Measurements from ENCODE around the gene CXCL16. TPM values are rescaled to one million over a fixed set of nuclear protein-coding genes. Genes with fewer than 3 reads are reported as not detected.

Gene CXCL16
- total and polyA plus RNA-seq, 2 of the 13 experiments (the other 11 are each of a cell fraction or from before 2014, with no cell fraction given): 9.4 to 101 TPM

DNA sequence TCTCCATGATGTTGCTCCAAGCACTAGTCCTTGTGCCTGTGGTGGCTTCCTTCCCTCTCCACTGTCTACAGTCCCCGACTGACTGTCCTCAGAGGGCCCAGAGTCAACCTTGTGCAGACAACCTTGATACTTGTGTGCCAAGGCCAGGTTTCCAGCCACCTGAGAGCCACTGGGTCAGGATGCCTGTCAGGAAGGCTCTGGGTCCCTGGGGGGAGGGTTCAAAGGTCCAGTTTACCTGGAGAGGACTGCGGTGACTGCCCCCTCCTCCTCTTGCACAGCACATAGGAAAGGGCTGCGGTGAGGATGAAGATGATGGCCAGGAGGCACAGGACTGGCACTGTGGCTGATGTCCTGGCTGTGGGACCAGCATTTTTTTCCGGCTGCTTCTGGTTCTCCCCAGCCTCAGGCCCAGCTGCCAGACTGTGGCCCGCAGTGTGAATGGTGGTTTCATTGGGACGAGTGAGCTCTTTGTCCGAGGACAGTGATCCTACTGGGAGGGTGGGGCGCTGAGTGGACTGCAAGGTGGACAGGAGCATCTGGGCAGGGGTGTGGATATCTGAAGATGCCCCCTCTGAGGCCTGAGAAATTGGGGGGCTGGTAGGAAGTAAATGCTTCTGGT lies 4.8 kb downstream of the CXCL16 start (continued):
- TF ChIP-seq STAT5B (CRISPR knock-in tag; IDR thresholded peaks at IDR 0.05): no peak
- peak; percentile 67; the same call in 1 of the 2 replicates for TF ChIP-seq ERF (CRISPR knock-in tag; IDR thresholded peaks at IDR 0.05)
- peak; percentile 64 for TF ChIP-seq HDAC1 (CRISPR knock-in tag; IDR thresholded peaks at IDR 0.05)
- TF ChIP-seq STAG1 (CRISPR knock-in tag; IDR thresholded peaks at IDR 0.05): peak; percentile 6; the same call in 1 of the 2 replicates
- TF ChIP-seq, protein P1, sequence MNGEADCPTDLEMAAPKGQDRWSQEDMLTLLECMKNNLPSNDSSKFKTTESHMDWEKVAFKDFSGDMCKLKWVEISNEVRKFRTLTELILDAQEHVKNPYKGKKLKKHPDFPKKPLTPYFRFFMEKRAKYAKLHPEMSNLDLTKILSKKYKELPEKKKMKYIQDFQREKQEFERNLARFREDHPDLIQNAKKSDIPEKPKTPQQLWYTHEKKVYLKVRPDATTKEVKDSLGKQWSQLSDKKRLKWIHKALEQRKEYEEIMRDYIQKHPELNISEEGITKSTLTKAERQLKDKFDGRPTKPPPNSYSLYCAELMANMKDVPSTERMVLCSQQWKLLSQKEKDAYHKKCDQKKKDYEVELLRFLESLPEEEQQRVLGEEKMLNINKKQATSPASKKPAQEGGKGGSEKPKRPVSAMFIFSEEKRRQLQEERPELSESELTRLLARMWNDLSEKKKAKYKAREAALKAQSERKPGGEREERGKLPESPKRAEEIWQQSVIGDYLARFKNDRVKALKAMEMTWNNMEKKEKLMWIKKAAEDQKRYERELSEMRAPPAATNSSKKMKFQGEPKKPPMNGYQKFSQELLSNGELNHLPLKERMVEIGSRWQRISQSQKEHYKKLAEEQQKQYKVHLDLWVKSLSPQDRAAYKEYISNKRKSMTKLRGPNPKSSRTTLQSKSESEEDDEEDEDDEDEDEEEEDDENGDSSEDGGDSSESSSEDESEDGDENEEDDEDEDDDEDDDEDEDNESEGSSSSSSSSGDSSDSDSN (CRISPR knock-in tag; IDR thresholded peaks at IDR 0.05): 0 out of 2 replicates have a peak, but pooled peaks have one; percentile 43
- TF ChIP-seq BCL6 (CRISPR knock-in tag; IDR thresholded peaks at IDR 0.05): peak; percentile 59
- TF ChIP-seq, protein P2, sequence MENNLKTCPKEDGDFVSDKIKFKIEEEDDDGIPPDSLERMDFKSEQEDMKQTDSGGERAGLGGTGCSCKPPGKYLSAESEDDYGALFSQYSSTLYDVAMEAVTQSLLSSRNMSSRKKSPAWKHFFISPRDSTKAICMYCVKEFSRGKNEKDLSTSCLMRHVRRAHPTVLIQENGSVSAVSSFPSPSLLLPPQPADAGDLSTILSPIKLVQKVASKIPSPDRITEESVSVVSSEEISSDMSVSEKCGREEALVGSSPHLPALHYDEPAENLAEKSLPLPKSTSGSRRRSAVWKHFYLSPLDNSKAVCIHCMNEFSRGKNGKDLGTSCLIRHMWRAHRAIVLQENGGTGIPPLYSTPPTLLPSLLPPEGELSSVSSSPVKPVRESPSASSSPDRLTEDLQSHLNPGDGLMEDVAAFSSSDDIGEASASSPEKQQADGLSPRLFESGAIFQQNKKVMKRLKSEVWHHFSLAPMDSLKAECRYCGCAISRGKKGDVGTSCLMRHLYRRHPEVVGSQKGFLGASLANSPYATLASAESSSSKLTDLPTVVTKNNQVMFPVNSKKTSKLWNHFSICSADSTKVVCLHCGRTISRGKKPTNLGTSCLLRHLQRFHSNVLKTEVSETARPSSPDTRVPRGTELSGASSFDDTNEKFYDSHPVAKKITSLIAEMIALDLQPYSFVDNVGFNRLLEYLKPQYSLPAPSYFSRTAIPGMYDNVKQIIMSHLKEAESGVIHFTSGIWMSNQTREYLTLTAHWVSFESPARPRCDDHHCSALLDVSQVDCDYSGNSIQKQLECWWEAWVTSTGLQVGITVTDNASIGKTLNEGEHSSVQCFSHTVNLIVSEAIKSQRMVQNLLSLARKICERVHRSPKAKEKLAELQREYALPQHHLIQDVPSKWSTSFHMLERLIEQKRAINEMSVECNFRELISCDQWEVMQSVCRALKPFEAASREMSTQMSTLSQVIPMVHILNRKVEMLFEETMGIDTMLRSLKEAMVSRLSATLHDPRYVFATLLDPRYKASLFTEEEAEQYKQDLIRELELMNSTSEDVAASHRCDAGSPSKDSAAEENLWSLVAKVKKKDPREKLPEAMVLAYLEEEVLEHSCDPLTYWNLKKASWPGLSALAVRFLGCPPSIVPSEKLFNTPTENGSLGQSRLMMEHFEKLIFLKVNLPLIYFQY (CRISPR knock-in tag; IDR thresholded peaks at IDR 0.05; ENCODE audit: borderline replicate concordance): 0 out of 2 replicates have a peak, but pooled peaks have one; percentile 75
- TF ChIP-seq ZNF224 (CRISPR knock-in tag; IDR thresholded peaks at IDR 0.05): no peak
- no peak for TF ChIP-seq ZNF790 (CRISPR knock-in tag; IDR thresholded peaks at IDR 0.05; ENCODE audit: borderline replicate concordance)
- TF ChIP-seq MAFG (CRISPR knock-in tag; IDR thresholded peaks at IDR 0.05): no peak
- TF ChIP-seq NR2F1 (CRISPR knock-in tag; IDR thresholded peaks at IDR 0.05): 0 out of 4 replicates have a peak, but pooled peaks of 1 of the 2 experiments have one; percentile 13
- TF ChIP-seq ZNF616 (CRISPR knock-in tag; IDR thresholded peaks at IDR 0.05; ENCODE audit: low read depth): 0 out of 2 replicates have a peak, but pooled peaks have one; percentile 34
- TF ChIP-seq FOXO1 (CRISPR knock-in tag; IDR thresholded peaks at IDR 0.05): peak; percentile 57; the same call in 1 of the 2 replicates
- TF ChIP-seq ISL2 (CRISPR knock-in tag; IDR thresholded peaks at IDR 0.05): 0 out of 2 replicates have a peak, but pooled peaks have one; percentile 16
- TF ChIP-seq, protein P3, sequence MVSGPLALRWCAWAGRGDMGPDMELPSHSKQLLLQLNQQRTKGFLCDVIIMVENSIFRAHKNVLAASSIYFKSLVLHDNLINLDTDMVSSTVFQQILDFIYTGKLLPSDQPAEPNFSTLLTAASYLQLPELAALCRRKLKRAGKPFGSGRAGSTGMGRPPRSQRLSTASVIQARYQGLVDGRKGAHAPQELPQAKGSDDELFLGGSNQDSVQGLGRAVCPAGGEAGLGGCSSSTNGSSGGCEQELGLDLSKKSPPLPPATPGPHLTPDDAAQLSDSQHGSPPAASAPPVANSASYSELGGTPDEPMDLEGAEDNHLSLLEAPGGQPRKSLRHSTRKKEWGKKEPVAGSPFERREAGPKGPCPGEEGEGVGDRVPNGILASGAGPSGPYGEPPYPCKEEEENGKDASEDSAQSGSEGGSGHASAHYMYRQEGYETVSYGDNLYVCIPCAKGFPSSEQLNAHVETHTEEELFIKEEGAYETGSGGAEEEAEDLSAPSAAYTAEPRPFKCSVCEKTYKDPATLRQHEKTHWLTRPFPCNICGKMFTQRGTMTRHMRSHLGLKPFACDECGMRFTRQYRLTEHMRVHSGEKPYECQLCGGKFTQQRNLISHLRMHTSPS (CRISPR knock-in tag; IDR thresholded peaks at IDR 0.05; ENCODE audit: low read depth): peak; percentile 55; the same call in 1 of the 2 replicates
- TF ChIP-seq, protein P4, sequence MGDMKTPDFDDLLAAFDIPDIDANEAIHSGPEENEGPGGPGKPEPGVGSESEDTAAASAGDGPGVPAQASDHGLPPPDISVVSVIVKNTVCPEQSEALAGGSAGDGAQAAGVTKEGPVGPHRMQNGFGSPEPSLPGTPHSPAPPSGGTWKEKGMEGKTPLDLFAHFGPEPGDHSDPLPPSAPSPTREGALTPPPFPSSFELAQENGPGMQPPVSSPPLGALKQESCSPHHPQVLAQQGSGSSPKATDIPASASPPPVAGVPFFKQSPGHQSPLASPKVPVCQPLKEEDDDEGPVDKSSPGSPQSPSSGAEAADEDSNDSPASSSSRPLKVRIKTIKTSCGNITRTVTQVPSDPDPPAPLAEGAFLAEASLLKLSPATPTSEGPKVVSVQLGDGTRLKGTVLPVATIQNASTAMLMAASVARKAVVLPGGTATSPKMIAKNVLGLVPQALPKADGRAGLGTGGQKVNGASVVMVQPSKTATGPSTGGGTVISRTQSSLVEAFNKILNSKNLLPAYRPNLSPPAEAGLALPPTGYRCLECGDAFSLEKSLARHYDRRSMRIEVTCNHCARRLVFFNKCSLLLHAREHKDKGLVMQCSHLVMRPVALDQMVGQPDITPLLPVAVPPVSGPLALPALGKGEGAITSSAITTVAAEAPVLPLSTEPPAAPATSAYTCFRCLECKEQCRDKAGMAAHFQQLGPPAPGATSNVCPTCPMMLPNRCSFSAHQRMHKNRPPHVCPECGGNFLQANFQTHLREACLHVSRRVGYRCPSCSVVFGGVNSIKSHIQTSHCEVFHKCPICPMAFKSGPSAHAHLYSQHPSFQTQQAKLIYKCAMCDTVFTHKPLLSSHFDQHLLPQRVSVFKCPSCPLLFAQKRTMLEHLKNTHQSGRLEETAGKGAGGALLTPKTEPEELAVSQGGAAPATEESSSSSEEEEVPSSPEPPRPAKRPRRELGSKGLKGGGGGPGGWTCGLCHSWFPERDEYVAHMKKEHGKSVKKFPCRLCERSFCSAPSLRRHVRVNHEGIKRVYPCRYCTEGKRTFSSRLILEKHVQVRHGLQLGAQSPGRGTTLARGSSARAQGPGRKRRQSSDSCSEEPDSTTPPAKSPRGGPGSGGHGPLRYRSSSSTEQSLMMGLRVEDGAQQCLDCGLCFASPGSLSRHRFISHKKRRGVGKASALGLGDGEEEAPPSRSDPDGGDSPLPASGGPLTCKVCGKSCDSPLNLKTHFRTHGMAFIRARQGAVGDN (CRISPR knock-in tag; IDR thresholded peaks at IDR 0.05): peak; percentile 85
- TF ChIP-seq SP4 (CRISPR knock-in tag; IDR thresholded peaks at IDR 0.05): 0 out of 2 replicates have a peak, but pooled peaks have one; percentile 34

Measured in HepG2 (cell line).